ENCODE data around the gene MMS19.

DNA sequence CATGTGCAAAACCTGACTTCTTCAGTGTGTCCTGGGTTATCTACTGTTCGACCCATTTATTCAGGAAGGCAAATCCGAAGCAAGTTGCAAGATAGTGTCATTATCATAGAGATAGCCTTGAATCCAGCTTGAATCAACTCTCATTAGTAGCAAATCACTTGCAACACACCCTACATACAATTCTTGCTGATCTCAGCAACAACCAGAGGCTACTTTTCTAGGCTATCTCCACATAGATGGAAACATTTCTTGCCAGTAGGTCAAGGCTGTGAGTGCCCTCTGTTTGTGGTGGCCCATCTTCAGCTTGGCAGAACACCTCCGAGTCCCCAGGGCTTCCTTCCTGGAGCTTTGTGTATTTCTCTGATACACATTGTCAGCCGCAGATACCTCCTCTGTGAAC, 12.5 kb upstream of the MMS19 start:
- TF ChIP-seq POLR2A (IDR thresholded peaks at IDR 0.05) = no peak
- TF ChIP-seq, protein P1, sequence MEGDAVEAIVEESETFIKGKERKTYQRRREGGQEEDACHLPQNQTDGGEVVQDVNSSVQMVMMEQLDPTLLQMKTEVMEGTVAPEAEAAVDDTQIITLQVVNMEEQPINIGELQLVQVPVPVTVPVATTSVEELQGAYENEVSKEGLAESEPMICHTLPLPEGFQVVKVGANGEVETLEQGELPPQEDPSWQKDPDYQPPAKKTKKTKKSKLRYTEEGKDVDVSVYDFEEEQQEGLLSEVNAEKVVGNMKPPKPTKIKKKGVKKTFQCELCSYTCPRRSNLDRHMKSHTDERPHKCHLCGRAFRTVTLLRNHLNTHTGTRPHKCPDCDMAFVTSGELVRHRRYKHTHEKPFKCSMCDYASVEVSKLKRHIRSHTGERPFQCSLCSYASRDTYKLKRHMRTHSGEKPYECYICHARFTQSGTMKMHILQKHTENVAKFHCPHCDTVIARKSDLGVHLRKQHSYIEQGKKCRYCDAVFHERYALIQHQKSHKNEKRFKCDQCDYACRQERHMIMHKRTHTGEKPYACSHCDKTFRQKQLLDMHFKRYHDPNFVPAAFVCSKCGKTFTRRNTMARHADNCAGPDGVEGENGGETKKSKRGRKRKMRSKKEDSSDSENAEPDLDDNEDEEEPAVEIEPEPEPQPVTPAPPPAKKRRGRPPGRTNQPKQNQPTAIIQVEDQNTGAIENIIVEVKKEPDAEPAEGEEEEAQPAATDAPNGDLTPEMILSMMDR (IDR thresholded peaks at IDR 0.05) = no peak

Data from thyroid gland (tissue), 4 donors.